Liver (tissue), 9 donors: Measurements from ENCODE around the gene GRK3. TPM values are rescaled to one million over a fixed set of nuclear protein-coding genes. Genes with fewer than 3 reads are reported as not detected.

Experiments
- DNase-seq: peaks from one replicate; pipeline ENCODE4 v3.0.0-alpha.2; 2017; ENCODE audit warnings: low spot score
- H3K27ac ChIP-seq, 2 donors: one replicate each; pipeline ENCODE4 v1.7.0; 2013; ENCODE audit warnings: inconsistent platforms in 2 of 2, low read length in 2 of 2, control low read depth in 1 of 2, low read depth in 1 of 2, mild to moderate bottlenecking in 1 of 2
- H3K27me3 ChIP-seq, 4 donors: one replicate each; pipeline versions ENCODE4 v1.6.1 to v1.7.0; 2013; ENCODE audit warnings: low read length in 3 of 4, inconsistent platforms in 1 of 4, mild to moderate bottlenecking in 1 of 4, moderate library complexity in 1 of 4; ENCODE audit not compliant: control insufficient read depth in 4 of 4, insufficient read depth in 4 of 4
- H3K36me3 ChIP-seq, 4 donors: one replicate each; pipeline versions ENCODE4 v1.6.1 to v1.7.0; 2013; ENCODE audit warnings: low read length in 3 of 4, mild to moderate bottlenecking in 3 of 4, low read depth in 1 of 4, moderate library complexity in 1 of 4; ENCODE audit not compliant: control insufficient read depth in 4 of 4, insufficient read depth in 3 of 4
- H3K4me1 ChIP-seq, 4 donors: one replicate each; pipeline versions ENCODE4 v1.6.1 to v1.7.0; 2013; ENCODE audit warnings: low read length in 3 of 4, mild to moderate bottlenecking in 3 of 4, moderate library complexity in 1 of 4; ENCODE audit not compliant: control insufficient read depth in 4 of 4, insufficient read depth in 4 of 4
- H3K4me3 ChIP-seq, 3 donors: one replicate each; pipeline versions ENCODE4 v1.6.1 to v1.7.0; 2013; ENCODE audit warnings: low read length in 3 of 3, control low read depth in 1 of 3, low read depth in 1 of 3, mild to moderate bottlenecking in 1 of 3
- H3K9ac ChIP-seq, 2 donors: one replicate each; pipeline ENCODE4 v1.7.0; 2013; ENCODE audit warnings: low read length in 2 of 2, mild to moderate bottlenecking in 2 of 2, moderate library complexity in 2 of 2, control low read depth in 1 of 2, low read depth in 1 of 2
- H3K9me3 ChIP-seq, 4 donors: one replicate each; pipeline versions ENCODE4 v1.6.1 to v1.7.0; 2013; ENCODE audit warnings: low read length in 3 of 4; ENCODE audit not compliant: control insufficient read depth in 4 of 4
- EGR1 ChIP-seq, 2 donors: IDR thresholded peaks; 2 replicates each; pipeline ENCODE4 v1.6.1; 2016 to 2018; ENCODE audit warnings: antibody characterized with exemption in 2 of 2, low read depth in 2 of 2
- JUND ChIP-seq, 2 donors: IDR thresholded peaks; 2 replicates each; pipeline ENCODE4 v1.6.1; 2016; ENCODE audit warnings: antibody characterized with exemption in 2 of 2
- NR2F2 ChIP-seq: IDR thresholded peaks from 2 replicates; pipeline ENCODE4 v1.6.1; 2016; ENCODE audit warnings: antibody characterized with exemption
- RAD21 ChIP-seq, 2 donors: IDR thresholded peaks; 2 replicates each; pipeline ENCODE4 v1.6.1; 2016; ENCODE audit warnings: antibody characterized with exemption in 2 of 2, mild to moderate bottlenecking in 2 of 2
- TAF1 ChIP-seq: conservative IDR thresholded peaks from 2 replicates; pipeline ENCODE4 v1.6.1; 2016; ENCODE audit warnings: antibody characterized with exemption, mild to moderate bottlenecking
- ZBTB33 ChIP-seq: IDR thresholded peaks from 2 replicates; pipeline ENCODE4 v1.6.1; 2016; ENCODE audit warnings: antibody characterized with exemption
- WGBS: extraction: QIAGEN DNeasy Blood & Tissue Kit; methylation state at CpG from one replicate; pipeline ENCODE4 v1.1.7; 2013; 5-methylcytosine and 5-hydroxymethylcytosine counted together
- polyA plus RNA-seq, 2 donors: library from polyadenylated mRNA; stranded (reverse) in 1 of 2; unstranded in 1 of 2; fragments of 200-250 nt in 1 of 2; fragments of >200 nt in 1 of 2; fragmentation: Nextera tagmentation in 1 of 2; extraction: Ambion mirVana in 1 of 2; gene quantifications; one replicate each; pipeline versions ENCODE4 v1.2.1 to v1.2.3, GENCODE V29; 2013 to 2015
- total RNA-seq, 2 donors: library from RNA; depleted of rRNA; stranded (reverse); fragments of >200 nt; gene quantifications; one replicate each; pipeline ENCODE4 v1.2.3, GENCODE V29; 2014
- TF ChIP-seq, protein P1 (sequence below): IDR thresholded peaks from 2 replicates; pipeline ENCODE4 v1.6.1; 2016; ENCODE audit warnings: antibody characterized with exemption
- TF ChIP-seq, protein P2 (sequence below): IDR thresholded peaks from 2 replicates; pipeline ENCODE4 v1.6.1; 2016; ENCODE audit warnings: antibody characterized with exemption, mild to moderate bottlenecking
- donor health status: healthy.
- donor health status: healthy.
- donor health status: healthy.
- donor health status: healthy.
- donor health status: healthy.

The GRK3 gene
- total and polyA plus RNA-seq, 4 donors, result 0.79 to 6.5 (median 2.4) TPM

DNA sequence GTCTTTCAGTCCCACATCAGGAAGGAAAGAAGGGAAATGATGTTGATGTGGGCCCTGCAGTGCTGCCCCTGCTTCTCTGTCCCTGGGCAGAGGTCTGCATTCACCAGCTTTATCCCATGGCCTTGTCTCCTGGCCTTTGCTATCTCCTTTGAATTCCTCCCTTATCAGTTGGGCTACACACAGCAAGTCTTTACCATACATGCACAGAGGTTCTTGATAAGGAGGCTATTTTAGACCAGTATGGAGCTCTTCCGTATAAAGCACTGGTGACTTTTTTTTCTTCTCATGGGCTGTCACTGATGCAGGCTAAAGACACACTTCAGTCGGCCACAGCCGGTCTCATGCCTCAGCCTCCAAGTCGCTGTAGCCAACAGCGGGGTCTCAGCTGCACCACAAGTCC lies 197.7 kb downstream of the GRK3 start (continued):
- no peak for TF ChIP-seq ZBTB33
- no peak for TF ChIP-seq RAD21 (IDR thresholded peaks at IDR 0.05)
- TF ChIP-seq NR2F2, result no peak
- TF ChIP-seq, protein P1, sequence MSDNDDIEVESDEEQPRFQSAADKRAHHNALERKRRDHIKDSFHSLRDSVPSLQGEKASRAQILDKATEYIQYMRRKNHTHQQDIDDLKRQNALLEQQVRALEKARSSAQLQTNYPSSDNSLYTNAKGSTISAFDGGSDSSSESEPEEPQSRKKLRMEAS, result no peak
- no peak for TF ChIP-seq TAF1

GRCh38 chr22:25763239-25763777 lies 198.8 kb downstream of the GRK3 start:
- no peaks in the 10 kb centered on the region for H3K4me1 ChIP-seq
- H3K4me3 ChIP-seq, result no peak overlapping the region
- no peak overlapping the region for H3K27ac ChIP-seq
- H3K9me3 ChIP-seq, result peaks cover 6 to 12% (median 8%) of the 10 kb centered on the region in 4 donors
- TF ChIP-seq RAD21 (IDR thresholded peaks at IDR 0.05) (no peak), ZBTB33 (no peak), EGR1 (IDR thresholded peaks at IDR 0.05; ENCODE audit: low read depth in 2 of 2) (no peak)
- TF ChIP-seq, protein P1, result no peak
- TF ChIP-seq, protein P2, sequence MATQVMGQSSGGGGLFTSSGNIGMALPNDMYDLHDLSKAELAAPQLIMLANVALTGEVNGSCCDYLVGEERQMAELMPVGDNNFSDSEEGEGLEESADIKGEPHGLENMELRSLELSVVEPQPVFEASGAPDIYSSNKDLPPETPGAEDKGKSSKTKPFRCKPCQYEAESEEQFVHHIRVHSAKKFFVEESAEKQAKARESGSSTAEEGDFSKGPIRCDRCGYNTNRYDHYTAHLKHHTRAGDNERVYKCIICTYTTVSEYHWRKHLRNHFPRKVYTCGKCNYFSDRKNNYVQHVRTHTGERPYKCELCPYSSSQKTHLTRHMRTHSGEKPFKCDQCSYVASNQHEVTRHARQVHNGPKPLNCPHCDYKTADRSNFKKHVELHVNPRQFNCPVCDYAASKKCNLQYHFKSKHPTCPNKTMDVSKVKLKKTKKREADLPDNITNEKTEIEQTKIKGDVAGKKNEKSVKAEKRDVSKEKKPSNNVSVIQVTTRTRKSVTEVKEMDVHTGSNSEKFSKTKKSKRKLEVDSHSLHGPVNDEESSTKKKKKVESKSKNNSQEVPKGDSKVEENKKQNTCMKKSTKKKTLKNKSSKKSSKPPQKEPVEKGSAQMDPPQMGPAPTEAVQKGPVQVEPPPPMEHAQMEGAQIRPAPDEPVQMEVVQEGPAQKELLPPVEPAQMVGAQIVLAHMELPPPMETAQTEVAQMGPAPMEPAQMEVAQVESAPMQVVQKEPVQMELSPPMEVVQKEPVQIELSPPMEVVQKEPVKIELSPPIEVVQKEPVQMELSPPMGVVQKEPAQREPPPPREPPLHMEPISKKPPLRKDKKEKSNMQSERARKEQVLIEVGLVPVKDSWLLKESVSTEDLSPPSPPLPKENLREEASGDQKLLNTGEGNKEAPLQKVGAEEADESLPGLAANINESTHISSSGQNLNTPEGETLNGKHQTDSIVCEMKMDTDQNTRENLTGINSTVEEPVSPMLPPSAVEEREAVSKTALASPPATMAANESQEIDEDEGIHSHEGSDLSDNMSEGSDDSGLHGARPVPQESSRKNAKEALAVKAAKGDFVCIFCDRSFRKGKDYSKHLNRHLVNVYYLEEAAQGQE, result no peak
- H3K36me3 ChIP-seq, result no peaks in the 10 kb centered on the region
- WGBS, result 78% methylated on average over 7 of the region's 7 CpGs
- DNase-seq, result no peak
- H3K27me3 ChIP-seq, result no peaks in the 10 kb centered on the region
- H3K9ac ChIP-seq, result no peak overlapping the region

GRCh38 chr22:25764270-25765015 lies 200.0 kb downstream of the GRK3 start:
- no peaks in the 10 kb centered on the region for H3K27me3 ChIP-seq
- H3K27ac ChIP-seq, result no peak overlapping the region
- no peak overlapping the region for H3K4me3 ChIP-seq
- 68% methylated on average over 8 of the region's 8 CpGs for WGBS
- no peak for TF ChIP-seq JUND (IDR thresholded peaks at IDR 0.05)
- no peak for TF ChIP-seq RAD21 (IDR thresholded peaks at IDR 0.05)
- peaks cover 6 to 12% (median 8%) of the 10 kb centered on the region in 4 donors for H3K9me3 ChIP-seq
- H3K36me3 ChIP-seq, result no peaks in the 10 kb centered on the region
- no peak for DNase-seq
- no peaks in the 10 kb centered on the region for H3K4me1 ChIP-seq
- H3K9ac ChIP-seq, result no peak overlapping the region
